Adrenal gland (tissue), 5 donors: ENCODE data around the gene SCFD2.

Source experiments
- CTCF ChIP-seq, 6 experiments: fragments of 450-650 bp in 4 of 6; fragments of 200-600 bp in 2 of 6; sonication (generic) in 1 of 6; IDR thresholded peaks; 1 replicate in 5 of 6; 2 replicates in 1 of 6; pipeline versions ENCODE4 v1.5.1 to v1.8.0; 2016 to 2021; ENCODE audit warnings: antibody characterized with exemption in 6 of 6, mild to moderate bottlenecking in 2 of 6, moderate library complexity in 1 of 6
- POLR2A ChIP-seq, 2 donors: fragments of 450-650 bp; IDR thresholded peaks; one replicate each; pipeline ENCODE4 v1.6.1; 2017; ENCODE audit warnings: antibody characterized with exemption in 2 of 2, mild to moderate bottlenecking in 2 of 2, moderate library complexity in 1 of 2
- donor health status: DM: no; HTN: no; CAD: no.

DNA sequence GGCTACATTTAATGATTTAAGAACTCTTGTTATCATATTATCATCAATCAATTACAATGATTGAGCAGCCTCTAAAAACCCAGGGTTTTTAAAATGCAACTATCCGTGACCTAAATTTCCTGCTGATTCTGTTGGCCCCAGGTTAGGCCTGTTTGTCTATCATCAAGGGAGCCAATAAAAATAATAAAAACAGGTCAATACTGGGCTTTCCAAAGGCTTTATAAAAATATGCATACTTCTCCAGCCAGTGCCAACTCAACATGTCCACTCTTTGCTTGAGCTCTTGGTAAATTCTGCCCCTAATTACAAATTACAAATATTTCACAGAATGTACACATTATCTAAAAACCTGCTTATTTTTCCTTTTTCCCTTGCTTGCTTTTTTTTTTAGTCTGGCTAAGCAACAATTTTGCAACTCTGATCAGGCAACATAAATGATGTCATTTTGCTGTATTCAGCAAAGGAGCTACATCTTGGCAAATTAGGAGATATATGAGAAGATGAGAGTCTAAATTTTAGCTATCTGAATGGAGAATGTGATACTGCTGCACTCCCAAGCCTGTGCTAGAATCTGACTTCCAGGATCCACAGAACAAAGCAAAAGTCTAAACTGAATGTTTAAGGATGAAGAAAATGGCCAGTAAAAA lies 204.0 kb downstream of the SCFD2 start:
- TF ChIP-seq CTCF (IDR thresholded peaks at IDR 0.05) (no peak), POLR2A (IDR thresholded peaks at IDR 0.05) (no peak)
